HCT116 (cell line): Measurements from ENCODE around the gene KCNIP4. TPM values are rescaled to one million over a fixed set of nuclear protein-coding genes. Genes with fewer than 3 reads are reported as not detected.

Source experiments
- ATAC-seq: fragments of 200-7000 bp; cut with Tn5 transposase; 2 replicates; pipeline ENCODE4 v1.9.1; 2020; ENCODE audit warnings: mild to moderate bottlenecking, moderate library complexity
- BruUV-seq: library from RNA; stranded (reverse); fragments of 400-500 nt; replicated peaks from 2 replicates; lab custom pipeline; 2021; lab: Mats Ljungman, UMichigan
- CTCF ChIA-PET: fragments of 300-600 bp; sonication (Branson Sonifier 250); formaldehyde crosslinking; loops from one replicate; lab custom pipeline; 2021; ENCODE audit warnings: antibody characterized with exemption; lab: Charles Lee
- POLR2A ChIA-PET: fragments of 300-600, 350-600 bp; sonication (Branson Sonifier 250); formaldehyde crosslinking; loops from one replicate; lab custom pipeline; 2021; ENCODE audit warnings: antibody characterized with exemption; lab: Charles Lee
- RAD21 ChIA-PET, 2 experiments: fragments of 300-600 bp; sonication (Branson Sonifier 250); formaldehyde crosslinking; loops; one replicate each; lab custom pipeline; 2023; ENCODE audit warnings: low total read pairs in 2 of 2; ENCODE audit not compliant: uncharacterized antibody in 2 of 2, unreplicated experiment in 2 of 2, low non-redundant PET in 1 of 2; lab: Charles Lee
- DNase-seq: peaks from one replicate; pipeline ENCODE4 v3.0.0-alpha.2; 2010; ENCODE audit warnings: low read depth, low spot score
- H2AFZ ChIP-seq: fragments of 200-600 bp; shearing (Covaris generic), sonication (generic); 2 replicates; pipeline ENCODE4 v1.6.1; 2017; ENCODE audit warnings: low read depth, mixed run types, mixed read lengths, antibody characterized with exemption, low read length; ENCODE audit not compliant: poor library complexity, severe bottlenecking
- H3K27ac ChIP-seq: 2 replicates; pipeline ENCODE4 v1.5.1; 2012; ENCODE audit warnings: low read depth, low read length
- H3K27me3 ChIP-seq: fragments of 200-600 bp; sonication (generic); 2 replicates; pipeline ENCODE4 v1.6.1; 2016; ENCODE audit warnings: mixed run types, low read length, mixed read lengths; ENCODE audit not compliant: insufficient read depth
- H3K36me3 ChIP-seq, 2 experiments: fragments of 200-500 bp in 1 of 2; fragments of 200-600 bp in 1 of 2; sonication (Bioruptor generic) in 1 of 2; sonication (generic) in 1 of 2; 2 replicates each; pipeline versions ENCODE4 v1.5.1 to v1.6.1; 2014 to 2016; ENCODE audit warnings: low read length in 2 of 2, inconsistent platforms in 1 of 2, mixed read lengths in 1 of 2, mixed run types in 1 of 2; ENCODE audit not compliant: insufficient read depth in 2 of 2, control insufficient read depth in 1 of 2
- H3K4me1 ChIP-seq, 2 experiments: fragments of 200-600 bp in 1 of 2; sonication (generic) in 1 of 2; 2 replicates each; pipeline versions ENCODE4 v1.5.1 to v1.6.1; 2012 to 2017; ENCODE audit warnings: low read length in 2 of 2, inconsistent platforms in 1 of 2, mild to moderate bottlenecking in 1 of 2, mixed read lengths in 1 of 2, mixed run types in 1 of 2, moderate library complexity in 1 of 2; ENCODE audit not compliant: insufficient read depth in 2 of 2, control insufficient read depth in 1 of 2
- H3K4me2 ChIP-seq: fragments of 200-600 bp; sonication (generic); 2 replicates; pipeline ENCODE4 v1.6.1; 2017; ENCODE audit warnings: mixed run types, low read length, mixed read lengths
- H3K4me3 ChIP-seq, 2 experiments: fragments of 200-600 bp in 1 of 2; sonication (generic) in 1 of 2; replicated peaks in 1 of 2; 2 replicates each; pipeline ENCODE4 v1.5.1; 2011 to 2016; ENCODE audit warnings: low read length in 2 of 2, control low read depth in 1 of 2, low read depth in 1 of 2, mild to moderate bottlenecking in 1 of 2, mixed read lengths in 1 of 2, mixed run types in 1 of 2
- H3K79me2 ChIP-seq: fragments of 200-600 bp; sonication (generic); 2 replicates; pipeline ENCODE4 v1.6.1; 2017; ENCODE audit warnings: mild to moderate bottlenecking, mixed run types, low read length, moderate library complexity, mixed read lengths; ENCODE audit not compliant: insufficient read depth
- H3K9ac ChIP-seq: fragments of 200-600 bp; sonication (generic); 2 replicates; pipeline ENCODE4 v1.6.1; 2016; ENCODE audit warnings: low read length, mixed read lengths
- H3K9me2 ChIP-seq: fragments of 200-600 bp; sonication (generic), shearing (Covaris generic); 2 replicates; pipeline ENCODE4 v1.6.1; 2017; ENCODE audit warnings: mixed run types, mild to moderate bottlenecking, moderate library complexity; ENCODE audit not compliant: insufficient read depth
- H3K9me3 ChIP-seq, 2 experiments: fragments of 200-500 bp in 1 of 2; fragments of 200-600 bp in 1 of 2; sonication (Bioruptor generic) in 1 of 2; sonication (generic) in 1 of 2; 2 replicates each; pipeline ENCODE4 v1.6.1; 2014 to 2017; ENCODE audit warnings: low read length in 2 of 2, mixed read lengths in 2 of 2, inconsistent platforms in 1 of 2, low read depth in 1 of 2, mild to moderate bottlenecking in 1 of 2, mixed run types in 1 of 2, moderate library complexity in 1 of 2; ENCODE audit not compliant: control insufficient read depth in 1 of 2, insufficient read depth in 1 of 2
- H4K20me1 ChIP-seq: fragments of 200-600 bp; sonication (generic), shearing (Covaris generic); 2 replicates; pipeline ENCODE4 v1.6.1; 2017; ENCODE audit warnings: mixed run types, mild to moderate bottlenecking, moderate library complexity; ENCODE audit not compliant: insufficient read depth
- CBX3 ChIP-seq: IDR thresholded peaks from 2 replicates; pipeline ENCODE4 v1.6.1; 2012; ENCODE audit warnings: low read depth
- EGR1 ChIP-seq: IDR thresholded peaks from 2 replicates; pipeline ENCODE4 v1.6.1; 2012; ENCODE audit warnings: low read depth
- EZH2 ChIP-seq: fragments of 200-600 bp; sonication (generic); IDR thresholded peaks from 2 replicates; pipeline ENCODE4 v1.6.1; 2017; ENCODE audit warnings: antibody characterized with exemption, mixed run types
- EZH2phosphoT487 ChIP-seq: fragments of 200-600 bp; IDR thresholded peaks from 2 replicates; pipeline ENCODE4 v1.6.1; 2018; ENCODE audit warnings: antibody characterized with exemption, borderline replicate concordance
- JUND ChIP-seq: IDR thresholded peaks from 2 replicates; pipeline ENCODE4 v1.6.1; 2012
- POLR2A ChIP-seq: IDR thresholded peaks from 2 replicates; pipeline ENCODE4 v1.7.0; 2011; ENCODE audit warnings: borderline replicate concordance; ENCODE audit not compliant: insufficient read depth, insufficient read length; ENCODE audit errors: extremely low read depth
- SIN3A ChIP-seq: IDR thresholded peaks from 2 replicates; pipeline ENCODE4 v1.6.1; 2012; ENCODE audit warnings: low read depth
- SP1 ChIP-seq: IDR thresholded peaks from 2 replicates; pipeline ENCODE4 v1.6.1; 2012; ENCODE audit warnings: low read depth
- SRF ChIP-seq: IDR thresholded peaks from 2 replicates; pipeline ENCODE4 v1.6.1; 2012; ENCODE audit warnings: low read depth
- TCF7L2 ChIP-seq: IDR thresholded peaks from 2 replicates; pipeline ENCODE4 v1.7.0; 2011; ENCODE audit warnings: borderline replicate concordance, inconsistent platforms; ENCODE audit not compliant: insufficient read depth, insufficient read length; ENCODE audit errors: extremely low read depth
- ZNF274 ChIP-seq: fragments of 200-500 bp; sonication (Bioruptor generic); IDR thresholded peaks from 2 replicates; pipeline ENCODE4 v1.6.1; 2014; ENCODE audit warnings: mild to moderate bottlenecking, low read depth, low read length, inconsistent platforms
- intact Hi-C: fragments of 100-400 bp; cut with micrococcal nuclease; formaldehyde crosslinking; loops from 2 replicates; pipeline ENCODE4 v1.10.0; 2022
- total RNA-seq: library from RNA; stranded (reverse); gene quantifications from one replicate; pipeline ENCODE4 v1.2.1, GENCODE V29; 2021; ENCODE audit not compliant: unreplicated experiment
- TF ChIP-seq, protein P1 (sequence below): IDR thresholded peaks from 2 replicates; pipeline ENCODE4 v1.6.1; 2012
- TF ChIP-seq, protein P2 (sequence below), 3 experiments: fragments of 200-600 bp in 1 of 3; sonication (generic) in 1 of 3; IDR thresholded peaks in 2 of 3; conservative IDR thresholded peaks in 1 of 3; 2 replicates each; pipeline ENCODE4 v1.5.1; 2012 to 2017; ENCODE audit warnings: low read depth in 2 of 3, low read length in 2 of 3, antibody characterized with exemption in 1 of 3, borderline replicate concordance in 1 of 3, control low read depth in 1 of 3, mild to moderate bottlenecking in 1 of 3, mixed read lengths in 1 of 3, mixed run types in 1 of 3, moderate library complexity in 1 of 3; ENCODE audit not compliant: insufficient read depth in 1 of 3

KCNIP4 gene
- total RNA-seq, 1 experiment from 2014 or later, result not detected

DNA sequence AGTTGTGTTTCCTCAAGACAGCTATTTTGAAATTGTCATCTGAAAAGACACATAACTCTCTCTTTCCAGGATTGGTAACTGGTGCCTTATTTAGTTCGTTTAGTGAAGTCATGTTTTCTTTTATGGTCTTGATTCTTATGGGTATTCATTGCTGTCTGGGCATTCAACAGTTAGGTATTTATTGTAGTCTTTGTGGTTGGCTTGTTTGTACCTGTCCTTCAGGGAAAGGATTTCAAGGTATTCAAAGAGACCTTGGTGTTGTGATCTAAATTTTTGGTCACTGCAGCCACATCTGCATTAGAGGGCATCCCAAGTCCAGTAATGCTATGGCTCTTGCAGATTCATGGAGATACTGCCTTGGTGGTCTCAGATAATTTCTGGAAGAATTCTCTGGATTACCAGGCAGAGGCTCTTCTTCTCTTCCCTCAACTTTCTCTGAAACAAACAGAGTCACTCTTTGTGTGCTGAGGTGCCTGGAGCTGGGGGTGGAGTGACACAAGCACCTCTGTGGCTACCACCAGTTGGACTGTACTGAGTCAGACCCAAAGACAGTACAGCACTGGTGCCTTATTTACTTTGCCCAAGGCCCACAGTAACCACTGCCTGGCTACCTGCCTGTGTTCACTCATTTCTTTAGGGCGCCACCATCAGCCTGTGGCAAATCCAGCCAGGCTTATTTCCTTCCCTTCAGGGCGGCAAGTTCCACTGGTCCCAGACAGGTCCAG is 620.4 kb downstream of the KCNIP4 start:
- ATAC-seq, result no peak

DNA sequence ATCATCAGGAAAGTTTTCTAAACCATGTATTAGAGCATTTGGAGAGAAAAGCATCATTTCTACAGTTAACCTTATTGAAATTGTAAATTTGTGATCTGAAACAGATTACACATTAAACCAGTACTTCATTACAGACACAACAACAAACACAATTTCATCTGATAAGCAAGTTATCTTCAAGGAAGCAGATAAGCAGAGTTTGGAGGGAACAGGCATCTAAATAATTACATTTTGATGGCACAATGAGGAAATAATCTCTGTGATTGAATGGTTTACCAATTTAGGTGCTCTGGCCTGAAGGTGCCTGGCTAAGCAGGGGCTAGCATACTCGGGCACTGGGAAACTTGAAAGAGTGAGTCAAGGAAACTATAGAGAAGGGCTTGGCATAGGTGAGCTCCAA is 628.5 kb downstream of the KCNIP4 start:
- peaks cover 11 to 12% of the 10 kb centered on the region in 2 experiments; a peak in 3 of 4 replicates for H3K9me3 ChIP-seq
- no peak overlapping the region for H3K9ac ChIP-seq
- no peak overlapping the region for H3K4me2 ChIP-seq
- no peak for ATAC-seq
- intact Hi-C loops, result no loop called here
- no peak for DNase-seq
- no peaks in the 10 kb centered on the region for H3K27me3 ChIP-seq
- no peak overlapping the region for H3K27ac ChIP-seq
- H3K4me3 ChIP-seq, result no peak overlapping the region
- no peaks in the 10 kb centered on the region for H3K79me2 ChIP-seq
- RAD21 ChIA-PET, result no interaction called here
- H3K4me1 ChIP-seq, result no peaks in the 10 kb centered on the region
- no peak overlapping the region for H2AFZ ChIP-seq
- CTCF ChIA-PET, result no interaction called here
- POLR2A ChIA-PET, result no interaction called here
- BruUV-seq, result no TSS peak
- TF ChIP-seq CBX3, result no peak
- TF ChIP-seq JUND, result no peak
- TF ChIP-seq TCF7L2, result no peak
- no peak for TF ChIP-seq EZH2
- no peak for TF ChIP-seq SP1
- TF ChIP-seq EZH2phosphoT487, result no peak
- TF ChIP-seq ZNF274, result no peak
- no peak for TF ChIP-seq POLR2A
- TF ChIP-seq SIN3A, result no peak
- TF ChIP-seq, protein P1, sequence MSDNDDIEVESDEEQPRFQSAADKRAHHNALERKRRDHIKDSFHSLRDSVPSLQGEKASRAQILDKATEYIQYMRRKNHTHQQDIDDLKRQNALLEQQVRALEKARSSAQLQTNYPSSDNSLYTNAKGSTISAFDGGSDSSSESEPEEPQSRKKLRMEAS, result no peak
- H3K36me3 ChIP-seq, result no peaks in the 10 kb centered on the region
- no peaks in the 10 kb centered on the region for H4K20me1 ChIP-seq
- no peaks in the 10 kb centered on the region for H3K9me2 ChIP-seq

More for the DNA sequence above, 620.4 kb downstream of the KCNIP4 start:
- Histone ChIP-seq H3K36me3 (no peaks in the 10 kb centered on the region), H3K9me2 (no peaks in the 10 kb centered on the region; the same call in 1 of the 2 replicates), H3K4me3 (no peak overlapping the region), H3K79me2 (no peaks in the 10 kb centered on the region), H3K9me3 (peaks cover 9 to 22% of the 10 kb centered on the region in 2 experiments; a peak in 2 of 4 replicates), H4K20me1 (no peaks in the 10 kb centered on the region), H3K4me2 (no peak overlapping the region), H3K27me3 (no peaks in the 10 kb centered on the region), H3K9ac (no peak overlapping the region), H2AFZ (no peak overlapping the region), H3K4me1 (no peaks in the 10 kb centered on the region), H3K27ac (no peak overlapping the region)
- BruUV-seq, result no TSS peak
- POLR2A ChIA-PET, result no interaction called here
- TF ChIP-seq EGR1, result no peak
- TF ChIP-seq, protein P2, sequence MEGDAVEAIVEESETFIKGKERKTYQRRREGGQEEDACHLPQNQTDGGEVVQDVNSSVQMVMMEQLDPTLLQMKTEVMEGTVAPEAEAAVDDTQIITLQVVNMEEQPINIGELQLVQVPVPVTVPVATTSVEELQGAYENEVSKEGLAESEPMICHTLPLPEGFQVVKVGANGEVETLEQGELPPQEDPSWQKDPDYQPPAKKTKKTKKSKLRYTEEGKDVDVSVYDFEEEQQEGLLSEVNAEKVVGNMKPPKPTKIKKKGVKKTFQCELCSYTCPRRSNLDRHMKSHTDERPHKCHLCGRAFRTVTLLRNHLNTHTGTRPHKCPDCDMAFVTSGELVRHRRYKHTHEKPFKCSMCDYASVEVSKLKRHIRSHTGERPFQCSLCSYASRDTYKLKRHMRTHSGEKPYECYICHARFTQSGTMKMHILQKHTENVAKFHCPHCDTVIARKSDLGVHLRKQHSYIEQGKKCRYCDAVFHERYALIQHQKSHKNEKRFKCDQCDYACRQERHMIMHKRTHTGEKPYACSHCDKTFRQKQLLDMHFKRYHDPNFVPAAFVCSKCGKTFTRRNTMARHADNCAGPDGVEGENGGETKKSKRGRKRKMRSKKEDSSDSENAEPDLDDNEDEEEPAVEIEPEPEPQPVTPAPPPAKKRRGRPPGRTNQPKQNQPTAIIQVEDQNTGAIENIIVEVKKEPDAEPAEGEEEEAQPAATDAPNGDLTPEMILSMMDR (IDR thresholded peaks at IDR 0.05 in 2 of 3, conservative IDR thresholded peaks at IDR 0.05 in 1 of 3; ENCODE audit: borderline replicate concordance in 1 of 3, insufficient read depth in 1 of 3, low read depth in 2 of 3, low read length in 2 of 3), result no peak
- TF ChIP-seq ZNF274, result no peak
- no peak for TF ChIP-seq SRF
- TF ChIP-seq CBX3, result no peak
- RAD21 ChIA-PET, result no interaction called here
- DNase-seq, result no peak
- CTCF ChIA-PET, result no interaction called here
- intact Hi-C loops, result no loop called here
